ENCODE results near the gene VAV2.

DNA sequence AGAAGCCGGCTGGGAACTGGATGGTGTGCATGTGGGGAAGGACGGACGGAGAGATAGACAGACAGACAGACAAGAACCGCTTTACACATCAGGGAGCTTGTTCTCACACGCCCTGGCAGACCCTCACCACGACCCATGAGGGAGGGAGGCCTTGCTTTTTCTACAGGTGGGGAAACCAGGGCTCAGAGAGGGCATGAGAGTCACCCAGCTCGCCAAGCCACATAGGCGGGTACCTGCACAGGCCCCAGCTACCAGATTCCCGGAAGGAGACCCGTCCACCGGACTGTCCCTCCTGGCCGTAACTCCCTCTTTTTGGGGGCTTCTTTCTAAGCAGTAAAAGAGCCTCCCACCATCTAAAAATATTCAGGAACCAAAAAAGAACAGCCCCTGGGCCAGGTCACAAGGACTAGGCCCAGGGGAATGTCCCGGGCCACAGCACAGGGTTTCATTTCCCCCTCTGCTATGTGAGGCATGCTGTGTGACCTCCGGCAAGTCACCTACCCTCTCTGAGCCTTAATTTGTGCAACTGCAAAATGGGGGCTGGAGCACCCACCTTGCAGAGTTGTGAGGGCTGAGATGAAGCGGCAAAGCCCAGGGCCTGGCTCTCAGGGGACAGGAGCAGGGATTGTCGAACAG, 169.6 kb downstream of the VAV2 start:
- TF ChIP-seq, protein P1, sequence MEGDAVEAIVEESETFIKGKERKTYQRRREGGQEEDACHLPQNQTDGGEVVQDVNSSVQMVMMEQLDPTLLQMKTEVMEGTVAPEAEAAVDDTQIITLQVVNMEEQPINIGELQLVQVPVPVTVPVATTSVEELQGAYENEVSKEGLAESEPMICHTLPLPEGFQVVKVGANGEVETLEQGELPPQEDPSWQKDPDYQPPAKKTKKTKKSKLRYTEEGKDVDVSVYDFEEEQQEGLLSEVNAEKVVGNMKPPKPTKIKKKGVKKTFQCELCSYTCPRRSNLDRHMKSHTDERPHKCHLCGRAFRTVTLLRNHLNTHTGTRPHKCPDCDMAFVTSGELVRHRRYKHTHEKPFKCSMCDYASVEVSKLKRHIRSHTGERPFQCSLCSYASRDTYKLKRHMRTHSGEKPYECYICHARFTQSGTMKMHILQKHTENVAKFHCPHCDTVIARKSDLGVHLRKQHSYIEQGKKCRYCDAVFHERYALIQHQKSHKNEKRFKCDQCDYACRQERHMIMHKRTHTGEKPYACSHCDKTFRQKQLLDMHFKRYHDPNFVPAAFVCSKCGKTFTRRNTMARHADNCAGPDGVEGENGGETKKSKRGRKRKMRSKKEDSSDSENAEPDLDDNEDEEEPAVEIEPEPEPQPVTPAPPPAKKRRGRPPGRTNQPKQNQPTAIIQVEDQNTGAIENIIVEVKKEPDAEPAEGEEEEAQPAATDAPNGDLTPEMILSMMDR (conservative IDR thresholded peaks at IDR 0.05; ENCODE audit: low read length) = no peak
- no peak for TF ChIP-seq EZH2phosphoT487 (IDR thresholded peaks at IDR 0.05; ENCODE audit: borderline replicate concordance, low read depth, low read length)
